ENCODE results near the gene GYPC.

GYPC gene

GRCh38 chr2:126649101-126649500 is 6.9 kb upstream of the GYPC start:
- no peak for DNase-seq (ENCODE audit: low read depth in 2 of 2)

DNA sequence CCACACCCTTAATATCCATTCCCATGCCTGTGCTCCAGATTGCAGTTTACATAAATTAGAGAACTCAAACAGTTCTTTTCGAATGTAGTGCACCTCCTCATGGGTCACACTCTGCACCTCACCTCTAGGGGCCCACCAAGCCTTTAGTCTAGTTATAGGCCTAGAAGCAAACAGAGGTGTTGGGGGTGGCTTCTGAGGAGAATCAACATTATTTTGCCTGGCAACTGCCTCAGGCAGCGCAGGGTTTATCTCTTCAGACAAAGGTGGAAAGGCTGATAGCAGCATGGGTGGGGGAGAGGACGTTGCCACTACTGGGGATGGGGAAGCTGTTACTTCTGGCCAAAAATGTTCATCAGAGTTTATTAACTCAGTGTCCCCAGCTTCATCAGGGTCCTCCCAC is 5.0 kb upstream of the GYPC start:
- no peak for DNase-seq (ENCODE audit: low read depth in 2 of 2)

DNA sequence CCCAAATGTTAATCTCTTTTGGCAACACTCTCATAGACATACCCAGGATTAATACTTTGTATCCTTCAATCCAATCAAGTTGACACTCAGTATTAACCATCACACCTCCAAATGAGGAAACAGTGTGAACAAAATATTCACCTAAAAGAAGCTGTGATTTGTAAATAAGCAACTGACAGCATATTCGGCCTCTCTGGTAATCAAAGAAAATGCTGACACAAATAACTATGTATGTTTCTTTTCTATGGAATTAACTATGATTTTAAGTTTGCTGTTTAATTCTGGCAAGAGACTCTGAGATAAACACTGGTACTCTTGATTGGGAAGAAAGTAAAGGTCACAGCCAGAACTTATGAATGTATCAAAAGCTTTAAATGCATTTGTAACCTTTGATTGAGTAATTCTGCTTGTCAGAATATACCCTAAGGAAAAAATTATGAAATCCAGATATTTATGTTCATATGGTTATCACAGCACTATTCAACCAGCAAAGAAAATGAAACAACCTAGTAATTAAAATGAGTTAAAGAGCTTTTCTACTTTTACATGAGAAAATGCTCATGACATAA is 3.6 kb upstream of the GYPC start:
- DNase-seq (ENCODE audit: low read depth in 2 of 2): no peak

GRCh38 chr2:126653109-126653508 is 2.8 kb upstream of the GYPC start:
- no peak for DNase-seq (ENCODE audit: low read depth in 2 of 2)

- no peak for DNase-seq (ENCODE audit: low read depth in 2 of 2)
Measured at GRCh38 chr2:126653761-126654160, 2.2 kb upstream of the GYPC start.

DNA sequence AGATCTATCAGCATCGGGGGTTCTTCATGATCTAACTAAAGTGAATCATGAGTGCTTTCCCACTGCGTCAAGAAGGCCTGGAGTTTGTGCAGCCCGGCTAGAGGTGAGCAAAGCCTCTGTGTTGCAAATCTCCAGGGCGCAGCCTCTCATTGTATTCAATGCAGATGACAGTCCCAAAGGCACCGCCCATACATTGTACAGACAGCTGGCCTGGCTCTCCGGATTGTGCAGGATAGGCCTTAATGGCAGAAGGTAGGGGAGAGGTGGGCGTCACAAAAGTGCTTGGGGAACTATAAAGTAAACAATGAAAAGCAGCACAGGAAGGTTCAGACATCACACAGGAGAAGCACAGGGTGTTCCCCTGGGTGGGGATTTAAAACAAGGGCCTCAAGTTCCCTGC is 907 bp upstream of the GYPC start:
- DNase-seq (ENCODE audit: low read depth in 2 of 2): no peak

GRCh38 chr2:126656431-126657147 is 631 bp downstream of the GYPC start:
- DNase-seq (ENCODE audit: low read depth in 2 of 2): no peak

DNA sequence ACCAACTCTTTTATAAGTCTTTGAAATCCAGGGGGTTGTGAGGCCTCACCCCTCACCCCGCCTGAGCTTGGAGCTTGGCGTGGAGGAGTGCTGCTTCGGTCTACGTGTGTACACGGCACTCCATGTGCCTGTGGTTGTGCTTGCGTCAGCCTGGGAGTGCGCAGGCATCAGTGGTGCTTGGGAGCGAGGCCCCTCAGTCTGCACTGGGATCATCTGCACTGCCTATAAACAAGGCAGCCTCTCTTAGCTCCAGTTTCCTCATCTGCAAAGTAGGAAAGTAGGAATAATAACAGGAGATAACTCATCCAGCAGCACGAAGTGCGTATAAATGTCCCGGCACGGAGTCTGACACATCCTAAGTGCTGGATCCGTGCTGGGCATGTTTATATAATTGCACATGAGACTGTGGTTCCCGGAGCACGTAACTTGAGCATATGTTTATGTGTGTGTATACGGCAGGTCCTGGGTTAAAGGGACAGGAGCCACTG is 1.2 kb downstream of the GYPC start:
- no peak for DNase-seq (ENCODE audit: low read depth in 2 of 2)

DNA sequence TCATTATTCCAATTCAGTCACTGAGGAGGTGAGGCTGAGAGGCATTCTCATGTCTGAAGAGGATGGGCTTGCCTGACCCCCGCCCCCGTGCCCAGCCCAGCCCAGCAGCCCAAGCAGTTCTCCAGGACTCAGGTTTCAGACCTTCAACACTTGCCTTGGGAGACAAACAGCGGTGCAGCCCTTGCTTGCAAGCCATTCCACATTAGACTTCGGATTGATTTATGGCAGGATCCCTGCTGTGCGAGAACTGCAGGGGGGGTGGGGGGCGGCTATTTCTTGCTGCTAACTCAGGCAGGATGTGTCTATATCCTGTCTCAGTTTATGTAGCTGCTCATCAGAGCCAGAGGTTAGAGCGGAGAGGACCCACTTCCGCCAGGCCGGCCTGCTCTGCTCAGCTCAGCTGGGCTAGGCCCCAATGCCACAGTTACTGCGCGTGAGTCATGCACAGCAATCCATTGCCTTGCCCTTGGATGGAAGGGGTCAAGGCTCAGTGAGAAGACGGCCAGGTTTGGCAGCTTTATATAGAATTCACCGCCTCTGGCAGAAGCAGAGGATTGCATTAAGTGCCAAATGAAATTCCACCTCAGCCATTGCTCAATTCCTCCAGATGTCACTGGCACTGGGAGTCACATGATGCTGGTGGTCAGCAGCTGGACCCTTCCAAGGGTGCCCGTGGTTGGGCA is 1.8 kb downstream of the GYPC start:
- DNase-seq (ENCODE audit: low read depth in 2 of 2): peak in 1 of 2 donors; percentile 54

- DNase-seq (ENCODE audit: low read depth in 2 of 2): no peak
Measured at GRCh38 chr2:126658319-126658904, 2.5 kb downstream of the GYPC start.

GRCh38 chr2:126658905-126659561 is 3.1 kb downstream of the GYPC start:
- no peak for DNase-seq (ENCODE audit: low read depth in 2 of 2)

DNA sequence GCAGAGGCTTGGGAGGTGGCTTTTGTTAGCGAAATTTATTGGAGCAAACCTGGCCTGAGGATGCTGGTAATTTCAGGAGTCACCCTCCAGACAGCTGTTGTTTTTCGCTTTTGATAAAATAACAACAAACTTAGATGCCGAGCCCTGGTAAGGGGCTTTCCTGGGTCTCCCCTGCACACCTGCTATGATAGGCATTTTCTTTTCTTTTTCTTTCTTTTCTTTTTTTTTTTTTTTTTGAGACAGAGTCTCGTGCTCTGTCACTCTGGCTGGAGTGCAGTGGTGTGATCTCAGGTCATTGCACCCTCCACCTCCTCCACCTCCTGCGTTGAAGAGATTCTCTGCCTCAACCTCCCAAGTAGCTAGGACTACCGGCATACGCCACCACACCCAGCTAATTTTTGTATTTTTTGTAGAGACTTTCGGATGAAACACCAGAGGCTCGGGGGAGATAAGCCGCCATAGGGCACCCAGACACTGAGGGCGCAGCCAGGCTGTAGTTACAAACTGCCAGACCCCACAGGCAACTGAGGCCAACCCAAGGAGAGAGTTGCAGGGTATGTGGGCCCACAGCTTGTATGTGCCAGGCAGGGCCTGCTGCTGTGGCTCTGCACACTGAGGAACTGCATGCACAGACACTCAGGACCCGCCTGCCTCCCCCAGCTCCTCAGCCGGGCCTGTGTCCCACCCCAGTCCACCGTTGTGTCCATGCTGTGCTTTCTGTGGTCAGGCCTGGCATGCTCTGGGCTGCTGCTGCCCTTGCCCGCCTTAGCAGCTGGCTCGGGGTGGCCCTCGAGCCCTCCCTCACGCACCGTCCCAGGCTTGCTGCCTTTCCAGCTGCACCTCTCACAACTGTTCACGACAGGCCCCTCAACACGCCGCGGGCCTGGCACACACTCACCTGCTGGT is 3.9 kb downstream of the GYPC start:
- no peak for DNase-seq (ENCODE audit: low read depth in 2 of 2)

- no peak for DNase-seq (ENCODE audit: low read depth in 2 of 2)
Measured at GRCh38 chr2:126660971-126661370, 5.0 kb downstream of the GYPC start.

DNA sequence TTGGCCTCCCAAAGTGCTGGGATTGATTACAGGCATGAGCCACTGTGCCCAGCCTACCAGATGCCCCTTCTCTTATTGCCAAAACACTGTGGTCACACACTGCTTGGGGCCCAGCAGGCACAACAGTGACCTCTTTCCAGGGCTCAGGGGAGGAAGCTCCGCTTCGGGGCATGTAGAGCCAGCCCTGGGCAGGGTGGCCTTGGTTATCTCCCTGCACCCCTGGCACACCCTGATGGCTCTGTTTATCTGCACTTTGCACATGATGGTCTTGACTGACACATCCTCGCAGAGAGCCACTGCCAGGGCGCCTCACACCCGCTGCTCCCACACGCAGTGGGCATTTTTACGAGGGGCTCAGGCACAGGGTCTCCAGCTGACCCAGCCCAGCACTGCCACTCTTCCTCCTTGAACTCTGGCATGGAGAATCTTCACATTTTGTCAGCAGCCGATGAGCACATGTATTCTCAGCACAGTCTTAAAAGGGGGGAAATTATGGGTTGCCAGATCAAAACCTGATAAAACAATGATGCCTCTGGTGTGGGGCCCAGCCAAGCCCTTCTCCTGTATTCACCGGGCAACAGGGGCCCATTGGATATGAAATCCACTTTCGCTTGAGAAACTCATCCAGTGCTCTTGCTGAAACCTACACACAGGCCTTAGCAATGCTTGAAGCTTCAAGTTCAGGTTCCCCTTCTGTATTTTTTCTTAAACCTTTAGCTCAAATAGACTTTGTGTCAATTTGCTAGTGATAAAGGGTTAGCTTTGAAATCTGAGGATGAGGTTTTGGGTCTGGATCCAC is 5.9 kb downstream of the GYPC start:
- DNase-seq (ENCODE audit: low read depth in 2 of 2): no peak

GRCh38 chr2:126662621-126663020 is 6.7 kb downstream of the GYPC start:
- no peak for DNase-seq (ENCODE audit: low read depth in 2 of 2)

DNA sequence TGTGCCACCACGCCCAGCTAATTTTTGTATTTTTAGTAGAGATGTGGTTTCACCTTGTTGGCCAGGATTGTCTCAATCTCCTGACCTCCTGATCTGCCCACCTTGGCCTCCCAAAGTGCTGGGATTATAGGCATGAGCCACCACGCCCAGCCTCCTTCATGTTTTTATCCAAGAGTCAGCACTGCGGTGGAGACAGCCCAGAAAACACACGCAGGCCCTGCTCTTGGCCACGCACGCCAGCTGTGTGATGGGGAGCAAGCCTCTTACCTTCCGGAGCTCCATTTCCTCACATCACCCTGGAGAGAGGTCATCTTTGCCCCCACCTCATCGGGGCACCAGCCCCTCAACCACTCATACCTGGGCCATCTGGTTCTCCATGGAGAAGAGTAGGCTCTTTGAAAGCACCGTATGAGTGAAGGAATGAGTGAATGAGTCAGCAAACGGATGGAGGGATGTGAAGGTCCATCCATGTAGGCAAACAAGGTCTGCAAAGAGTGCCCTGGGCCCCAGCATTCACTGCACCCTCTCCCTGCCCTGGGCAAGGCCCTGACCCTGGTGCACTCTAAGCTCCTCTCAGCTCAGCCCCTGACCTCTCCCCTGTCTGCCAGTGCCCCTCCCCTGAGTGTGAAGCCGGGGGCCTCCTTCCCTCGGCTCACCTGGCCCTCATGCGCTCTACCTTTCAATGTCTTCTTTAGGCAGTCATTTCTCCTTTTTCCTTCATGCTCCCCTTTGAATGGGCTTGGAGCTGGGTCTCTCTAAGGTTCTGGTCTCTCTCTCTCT is 7.4 kb downstream of the GYPC start:
- no peak for DNase-seq (ENCODE audit: low read depth in 2 of 2)

GRCh38 chr2:126664234-126664633 is 8.3 kb downstream of the GYPC start:
- DNase-seq (ENCODE audit: low read depth in 2 of 2): no peak

DNA sequence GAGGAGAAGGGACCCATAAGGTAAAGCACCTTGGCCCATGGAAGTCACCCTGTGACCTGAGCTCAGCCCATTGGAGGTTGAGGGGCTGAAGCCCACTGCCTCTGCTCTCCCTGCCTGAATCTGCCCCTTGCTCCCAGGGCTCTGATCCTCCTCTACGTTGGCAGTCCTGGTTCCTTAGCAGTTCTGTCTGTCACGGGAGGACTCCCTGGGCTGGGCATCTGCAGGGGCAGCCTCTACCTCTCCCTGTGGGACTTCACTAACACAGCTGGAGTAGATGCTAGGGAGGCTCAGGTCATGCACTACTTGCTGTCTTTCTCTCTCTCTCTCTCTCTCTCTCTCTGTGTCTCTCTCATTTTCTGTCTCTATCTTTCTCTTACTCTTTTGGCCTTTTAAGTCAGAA is 8.7 kb downstream of the GYPC start:
- no peak for DNase-seq (ENCODE audit: low read depth in 2 of 2)

DNA sequence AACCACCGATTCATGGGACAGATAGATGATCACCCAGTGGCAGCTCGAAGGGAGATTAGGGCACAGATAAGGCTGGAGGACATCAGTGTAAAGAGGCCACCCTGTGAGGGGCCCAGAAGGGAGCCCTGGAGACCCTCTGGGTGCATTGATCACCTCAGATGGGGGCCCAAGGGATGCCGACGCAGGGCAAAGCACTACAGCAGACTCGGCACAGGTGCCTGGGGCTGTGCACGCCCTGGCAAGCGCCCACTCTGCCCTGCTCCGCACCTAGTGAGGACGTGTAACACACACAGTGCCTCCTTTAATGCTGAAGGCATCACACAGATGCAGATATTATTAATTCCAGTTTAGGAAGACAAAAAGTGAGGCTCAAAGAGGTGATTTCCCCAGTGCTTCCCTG is 9.5 kb downstream of the GYPC start:
- no peak for DNase-seq (ENCODE audit: low read depth in 2 of 2)

DNA sequence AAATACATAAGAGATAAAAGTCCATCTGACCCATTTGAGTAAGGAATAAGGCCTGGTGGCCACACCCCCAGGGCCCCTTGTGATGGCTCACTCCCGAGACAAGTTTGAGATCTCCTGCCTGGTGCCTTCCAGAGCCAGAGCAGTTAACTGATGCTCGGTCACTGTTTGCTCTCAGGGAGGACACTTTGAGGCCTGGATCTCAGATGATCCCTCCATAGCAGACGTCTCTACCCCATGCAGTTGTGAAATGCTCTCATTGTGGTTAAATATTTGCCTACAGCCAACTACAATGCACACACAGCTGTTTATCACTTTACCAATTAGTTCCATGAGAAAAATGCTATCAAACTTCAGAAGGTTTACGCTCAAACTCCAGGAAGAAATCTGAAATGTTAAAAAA is 12.3 kb downstream of the GYPC start:
- DNase-seq (ENCODE audit: low read depth in 2 of 2): no peak
